Measurements from ENCODE around the gene PPP1R16B.
A peak's percentile ranks its signal among the peaks of the same experiment; 100 is the strongest.

PPP1R16B gene

GRCh38 chr20:38870733-38871559 lies 65.4 kb downstream of the PPP1R16B start:
- Histone ChIP-seq H3K27me3 (no peaks in the 10 kb centered on the region), H3K4me2 (peak overlapping the region in 9 of 11 experiments; percentile 8 to 51 (median 40); a peak in 15 of 22 replicates), H3K36me3 (no peaks in the 10 kb centered on the region), H3K9ac (no peak overlapping the region), H3K4me3 (no peak overlapping the region), H3K4me1 (peaks cover 48 to 82% (median 71%) of the 10 kb centered on the region in 10 experiments), H3K9me3 (replicated peaks in 1 of 11) (peaks cover 0 to 7% (median 6%) of the 10 kb centered on the region in 11 experiments; a peak in 10 of 22 replicates), H4K20me1 (no peaks in the 10 kb centered on the region), H3K27ac (peak overlapping the region in 2 of 11 experiments; percentile 10 to 12; a peak in 1 of 22 replicates)
- no peak for TF ChIP-seq Cebpa-rat (IDR thresholded peaks at IDR 0.05)

GRCh38 chr20:38871560-38871953 lies 66.1 kb downstream of the PPP1R16B start:
- Histone ChIP-seq H3K4me3 (no peak overlapping the region), H3K36me3 (no peaks in the 10 kb centered on the region), H3K4me1 (peaks cover 53 to 82% (median 71%) of the 10 kb centered on the region in 10 experiments), H3K4me2 (peak overlapping the region in 7 of 11 experiments; percentile 91 to 98 (median 96); a peak in 10 of 22 replicates), H3K9ac (no peak overlapping the region), H3K9me3 (replicated peaks in 1 of 11) (peaks cover 0 to 7% (median 6%) of the 10 kb centered on the region in 11 experiments; a peak in 10 of 22 replicates), H3K27ac (peak overlapping the region in 1 of 11 experiments; percentile 88; a peak in 1 of 22 replicates), H3K27me3 (no peaks in the 10 kb centered on the region), H4K20me1 (no peaks in the 10 kb centered on the region)
- no peak for TF ChIP-seq Cebpa-rat (IDR thresholded peaks at IDR 0.05)

- Histone ChIP-seq H3K27me3 (no peaks in the 10 kb centered on the region), H3K27ac (peak overlapping the region in 7 of 11 experiments; percentile 65 to 88 (median 79); a peak in 12 of 22 replicates), H3K9me3 (replicated peaks in 1 of 11) (peaks cover 0 to 7% (median 6%) of the 10 kb centered on the region in 11 experiments; a peak in 10 of 22 replicates), H3K4me1 (peaks cover 53 to 82% (median 71%) of the 10 kb centered on the region in 10 experiments), H3K9ac (peak overlapping the region in 3 of 11 experiments; percentile 57 to 68 (median 59); a peak in 2 of 22 replicates), H3K36me3 (no peaks in the 10 kb centered on the region), H3K4me2 (peak overlapping the region; percentile 81 to 98 (median 94); a peak in 21 of 22 replicates), H4K20me1 (no peaks in the 10 kb centered on the region), H3K4me3 (no peak overlapping the region; a peak in 1 of 20 replicates)
- no peak for TF ChIP-seq Cebpa-rat (IDR thresholded peaks at IDR 0.05)
These were observed 66.5 kb downstream of the PPP1R16B start for GRCh38 chr20:38872036-38872435.

- Histone ChIP-seq H3K4me2 (peak overlapping the region; percentile 81 to 98 (median 94)), H3K9ac (peak overlapping the region in 9 of 11 experiments; percentile 4 to 68 (median 47); a peak in 15 of 22 replicates), H3K27me3 (no peaks in the 10 kb centered on the region), H3K27ac (peak overlapping the region in 9 of 11 experiments; percentile 48 to 88 (median 79); a peak in 17 of 22 replicates), H3K4me3 (peak overlapping the region in 3 of 10 experiments; percentile 2 to 16 (median 15); a peak in 2 of 20 replicates), H4K20me1 (no peaks in the 10 kb centered on the region), H3K9me3 (replicated peaks in 1 of 11) (peaks cover 0 to 7% (median 6%) of the 10 kb centered on the region in 11 experiments; a peak in 10 of 22 replicates), H3K36me3 (no peaks in the 10 kb centered on the region), H3K4me1 (peaks cover 53 to 82% (median 68%) of the 10 kb centered on the region in 10 experiments)
- TF ChIP-seq Cebpa-rat (IDR thresholded peaks at IDR 0.05): no peak
These were observed 67.1 kb downstream of the PPP1R16B start for GRCh38 chr20:38872491-38873049.

GRCh38 chr20:38873050-38873581 lies 67.6 kb downstream of the PPP1R16B start:
- Histone ChIP-seq H3K27ac (peak overlapping the region in 9 of 11 experiments; percentile 48 to 88 (median 79); a peak in 17 of 22 replicates), H3K9ac (peak overlapping the region in 10 of 11 experiments; percentile 4 to 68 (median 45); a peak in 15 of 22 replicates), H3K9me3 (replicated peaks in 1 of 11) (peaks cover 0 to 7% (median 6%) of the 10 kb centered on the region in 11 experiments; a peak in 10 of 22 replicates), H3K4me3 (peak overlapping the region in 3 of 10 experiments; percentile 2 to 16 (median 15); a peak in 2 of 20 replicates), H3K4me2 (peak overlapping the region; percentile 81 to 98 (median 94)), H4K20me1 (no peaks in the 10 kb centered on the region), H3K36me3 (no peaks in the 10 kb centered on the region), H3K27me3 (no peaks in the 10 kb centered on the region), H3K4me1 (peaks cover 53 to 80% (median 68%) of the 10 kb centered on the region in 10 experiments)
- TF ChIP-seq Cebpa-rat (IDR thresholded peaks at IDR 0.05): no peak

- H3K9ac ChIP-seq: peak overlapping the region in 9 of 11 experiments; percentile 19 to 79 (median 68); a peak in 17 of 22 replicates
- peaks cover 0 to 2% (median 0%) of the 10 kb centered on the region in 11 experiments; a peak in 5 of 22 replicates for H4K20me1 ChIP-seq
- H3K27ac ChIP-seq: peak overlapping the region in 9 of 11 experiments; percentile 48 to 88 (median 79); a peak in 19 of 22 replicates
- peaks cover 53 to 90% (median 83%) of the 10 kb centered on the region in 10 experiments for H3K4me1 ChIP-seq
- H3K27me3 ChIP-seq: no peaks in the 10 kb centered on the region
- no peak for TF ChIP-seq Cebpa-rat (IDR thresholded peaks at IDR 0.05)
- no peaks in the 10 kb centered on the region for H3K36me3 ChIP-seq
- peak overlapping the region in 9 of 10 experiments; percentile 7 to 63 (median 49); a peak in 16 of 20 replicates for H3K4me3 ChIP-seq
- H3K9me3 ChIP-seq (replicated peaks in 1 of 11): no peaks in the 10 kb centered on the region
- peak overlapping the region; percentile 81 to 98 (median 94) for H3K4me2 ChIP-seq
These were observed 69.1 kb downstream of the PPP1R16B start for GRCh38 chr20:38874460-38875174.

- Histone ChIP-seq H3K27me3 (no peaks in the 10 kb centered on the region), H3K36me3 (no peaks in the 10 kb centered on the region), H3K9me3 (replicated peaks in 1 of 11) (no peaks in the 10 kb centered on the region), H3K27ac (peak overlapping the region in 10 of 11 experiments; percentile 5 to 88 (median 78); a peak in 20 of 22 replicates), H3K4me2 (peak overlapping the region; percentile 81 to 98 (median 94)), H4K20me1 (peaks cover 0 to 10% (median 6%) of the 10 kb centered on the region in 11 experiments; a peak in 7 of 22 replicates), H3K9ac (peak overlapping the region in 10 of 11 experiments; percentile 19 to 79 (median 66); a peak in 18 of 22 replicates), H3K4me3 (peak overlapping the region in 9 of 10 experiments; percentile 7 to 63 (median 49); a peak in 17 of 20 replicates), H3K4me1 (peaks cover 53 to 96% (median 87%) of the 10 kb centered on the region in 10 experiments)
- TF ChIP-seq Cebpa-rat (IDR thresholded peaks at IDR 0.05): no peak
These were observed 69.9 kb downstream of the PPP1R16B start for GRCh38 chr20:38875175-38875993.
